HG03378 (cell line): ENCODE data around the gene SPON1.
A peak's percentile ranks its signal among the peaks of the same experiment; 100 is the strongest.

Experiments used
- ATAC-seq: cut with Tn5 transposase; IDR thresholded peaks from one replicate; pipeline ENCODE4 v1.9.1; 2021; ENCODE audit warnings: mild to moderate bottlenecking, moderate library complexity; ENCODE audit not compliant: unreplicated experiment

SPON1 gene

GRCh38 chr11:14308897-14309387 lies 346.4 kb downstream of the SPON1 start:
- ATAC-seq, result peak; percentile 36

DNA sequence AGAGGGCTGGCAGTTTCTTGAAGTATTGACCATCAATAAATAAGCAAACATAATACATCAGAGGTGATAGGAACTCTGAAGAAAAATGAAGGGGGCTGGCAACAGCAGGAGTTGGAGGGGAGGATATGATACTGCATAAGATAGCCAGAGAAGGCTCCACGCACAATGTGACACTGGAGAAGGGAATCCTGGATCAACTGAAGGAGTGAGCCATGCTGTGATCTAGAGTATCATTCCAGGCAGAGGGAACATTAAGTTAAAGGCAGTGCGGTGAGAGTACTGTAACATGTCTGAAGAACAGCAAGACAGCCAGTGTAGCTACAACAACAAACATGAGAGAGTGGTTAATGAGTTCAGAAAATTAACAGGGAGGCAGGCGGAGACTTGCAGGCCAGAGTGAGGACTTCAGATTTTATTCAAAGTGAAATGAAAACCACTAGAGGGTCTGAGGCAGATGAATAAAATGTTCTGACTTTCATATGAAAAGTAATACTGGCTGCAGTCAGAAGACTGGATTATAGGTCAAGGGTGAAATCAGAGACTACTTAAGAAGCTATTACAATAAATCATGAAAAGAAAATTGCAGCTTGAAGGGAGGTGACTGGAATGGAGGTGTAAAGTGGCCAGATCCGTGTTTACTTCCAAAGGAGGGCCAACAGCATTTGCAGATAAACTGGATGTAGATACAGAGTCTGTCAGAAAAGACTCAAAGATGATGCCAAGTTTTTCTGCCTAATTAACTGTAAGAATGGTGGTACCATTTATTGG lies 347.1 kb downstream of the SPON1 start:
- peak; percentile 0 for ATAC-seq

GRCh38 chr11:14310679-14311078 lies 348.2 kb downstream of the SPON1 start:
- no peak for ATAC-seq

DNA sequence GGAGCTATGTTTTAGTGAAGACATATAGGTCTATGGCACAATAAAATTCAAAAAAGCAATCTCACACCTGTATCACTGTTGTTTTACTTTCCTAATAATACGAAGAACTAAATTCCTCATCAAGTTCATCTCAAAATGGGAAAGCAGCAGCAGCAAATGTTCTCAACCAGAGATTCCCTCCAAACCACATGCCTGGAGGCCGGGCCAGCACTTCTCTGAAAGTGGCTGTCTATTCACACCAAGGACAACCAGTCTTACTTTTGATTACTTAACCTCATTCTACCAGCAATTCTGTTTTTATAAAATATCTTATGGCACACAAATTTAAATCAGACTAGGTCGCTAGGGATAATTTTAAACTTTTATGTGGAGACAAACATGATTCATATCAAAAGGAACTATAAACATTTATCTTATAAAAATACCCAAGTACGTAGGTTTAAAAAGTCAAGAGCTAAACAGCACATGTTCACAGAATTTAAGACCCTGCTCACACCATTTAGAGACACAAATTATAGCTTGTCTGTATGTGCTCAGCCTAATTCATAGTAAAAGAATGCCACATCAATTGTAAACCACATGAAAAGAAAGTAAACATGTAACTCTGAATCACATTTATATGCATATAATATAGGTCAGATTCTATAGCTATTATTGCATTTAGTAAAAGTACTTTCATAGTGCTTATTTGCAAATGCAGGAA lies 350.4 kb downstream of the SPON1 start:
- no peak for ATAC-seq

- no peak for ATAC-seq
These were observed 351.6 kb downstream of the SPON1 start for GRCh38 chr11:14314127-14314526.

DNA sequence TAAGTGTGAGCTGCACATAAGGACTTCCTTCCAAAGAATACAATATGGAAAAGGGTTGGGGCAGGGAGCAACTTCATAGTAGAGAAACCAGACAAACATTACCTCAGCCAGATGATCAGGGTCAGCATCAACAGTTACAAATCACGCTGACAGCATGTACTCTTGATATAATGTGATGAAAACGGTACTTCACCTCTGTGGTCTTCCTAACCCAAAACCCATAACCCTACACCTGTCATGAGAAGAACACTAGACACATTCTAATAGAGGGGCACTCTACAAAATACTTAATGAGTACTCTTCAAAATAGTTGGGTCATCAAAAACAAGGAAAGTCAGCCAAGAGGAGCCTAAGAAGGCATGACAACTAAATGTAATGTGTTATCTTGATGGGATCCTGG lies 352.6 kb downstream of the SPON1 start:
- ATAC-seq, result no peak
